NCI-H2107 treated with DMSO at 0.1 percent for 48 hours (cell line): ENCODE measurements around the gene NKAIN2.

Experiments
- DNase-seq: peaks from one replicate; lab custom pipeline; 2025; ENCODE audit not compliant: unreplicated experiment; lab: John Stamatoyannopoulos, UW

The NKAIN2 gene

DNA sequence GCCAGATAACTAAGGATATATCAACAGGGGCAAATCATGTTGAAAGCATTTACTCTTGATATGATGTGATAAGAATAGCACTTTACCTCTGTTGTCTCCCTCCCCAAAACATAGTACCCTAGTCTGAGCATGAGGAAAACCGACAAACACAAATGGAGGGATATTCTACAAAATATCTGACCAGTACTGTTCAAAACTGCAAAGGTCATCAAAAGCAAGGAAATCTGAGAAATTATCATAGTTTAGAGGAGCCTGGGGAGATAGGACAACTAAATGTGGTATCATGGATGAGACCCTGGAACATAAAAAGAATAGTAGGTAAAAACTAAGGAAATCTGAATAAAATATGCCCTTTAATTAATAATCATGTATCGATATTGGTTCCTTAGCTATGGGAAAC is 675.2 kb downstream of the NKAIN2 start:
- no peak for DNase-seq

DNA sequence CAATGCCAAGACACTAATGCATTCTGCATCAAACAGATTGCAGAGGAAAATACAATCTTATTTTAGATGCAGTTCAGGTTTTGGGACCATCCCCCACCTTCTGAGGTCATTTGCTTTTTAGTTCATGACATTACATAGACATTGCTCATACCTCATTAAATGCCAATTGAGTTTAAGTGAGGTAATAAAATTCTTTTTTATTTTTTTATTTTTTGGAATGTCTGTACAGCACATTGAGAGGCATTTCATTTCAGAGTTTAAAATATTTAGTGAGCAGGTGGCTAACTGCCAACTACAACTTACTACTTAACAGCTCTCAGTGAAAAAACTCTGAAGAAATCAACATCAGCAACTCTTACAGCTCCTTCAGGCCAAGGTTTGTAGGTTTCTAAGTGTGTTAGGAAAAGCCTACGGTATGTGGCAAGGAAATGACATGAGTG is 676.3 kb downstream of the NKAIN2 start:
- DNase-seq: no peak

DNA sequence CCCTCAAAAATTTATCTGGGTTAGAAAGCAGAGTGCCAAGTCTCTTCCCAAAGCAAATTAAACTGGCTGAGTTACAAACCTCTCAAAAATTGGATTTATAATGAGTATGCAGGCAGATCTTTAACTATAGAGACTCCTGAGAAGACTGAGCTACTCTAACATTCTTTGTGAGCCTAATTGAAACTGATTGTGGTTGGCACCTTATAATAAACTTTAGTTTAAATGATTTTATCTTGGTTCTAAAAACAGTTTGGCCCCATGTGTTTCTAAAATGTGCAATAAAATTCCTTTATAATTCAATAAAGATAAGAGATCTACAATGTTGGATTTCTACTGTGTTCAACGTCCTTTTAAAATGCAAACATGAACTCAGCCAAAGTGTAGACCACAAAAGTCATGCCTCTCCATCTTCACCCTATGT is 678.4 kb downstream of the NKAIN2 start:
- DNase-seq: no peak

DNA sequence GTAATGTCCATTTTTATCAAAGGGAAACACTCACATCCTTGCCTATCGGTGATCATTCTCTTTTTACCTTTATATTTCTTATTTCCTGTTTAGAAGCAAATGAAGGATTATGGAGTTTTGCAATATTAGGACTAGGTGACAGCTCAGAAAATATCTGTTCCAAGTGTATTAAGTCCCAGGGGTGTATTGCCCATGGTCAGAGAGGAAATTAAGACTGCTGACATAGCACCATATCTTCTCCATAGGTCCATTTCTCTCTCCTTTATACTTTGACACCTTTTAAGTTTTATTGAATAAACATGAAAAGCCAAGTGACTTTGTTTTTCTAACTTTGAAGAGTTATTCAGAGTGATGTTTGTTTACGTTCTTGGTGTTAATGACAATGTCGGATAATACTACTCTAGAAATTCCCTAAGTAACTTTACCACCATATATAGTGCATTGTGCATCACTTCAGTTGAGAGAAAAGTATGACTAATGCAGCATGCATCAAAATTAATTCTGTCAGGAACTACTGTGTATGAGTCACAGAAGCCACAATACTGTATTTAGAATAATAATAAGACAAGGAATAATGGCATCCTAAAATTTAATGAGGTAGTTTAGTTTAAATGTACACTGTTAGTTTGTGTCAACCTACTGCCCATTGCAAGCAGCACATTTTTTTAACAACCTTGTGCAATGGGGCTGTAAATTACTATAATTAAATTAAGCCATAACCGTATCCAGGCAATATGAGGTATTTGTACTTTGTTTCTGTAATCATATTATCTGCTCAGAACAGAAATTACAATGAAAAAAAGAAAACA is 684.2 kb downstream of the NKAIN2 start:
- DNase-seq: no peak

DNA sequence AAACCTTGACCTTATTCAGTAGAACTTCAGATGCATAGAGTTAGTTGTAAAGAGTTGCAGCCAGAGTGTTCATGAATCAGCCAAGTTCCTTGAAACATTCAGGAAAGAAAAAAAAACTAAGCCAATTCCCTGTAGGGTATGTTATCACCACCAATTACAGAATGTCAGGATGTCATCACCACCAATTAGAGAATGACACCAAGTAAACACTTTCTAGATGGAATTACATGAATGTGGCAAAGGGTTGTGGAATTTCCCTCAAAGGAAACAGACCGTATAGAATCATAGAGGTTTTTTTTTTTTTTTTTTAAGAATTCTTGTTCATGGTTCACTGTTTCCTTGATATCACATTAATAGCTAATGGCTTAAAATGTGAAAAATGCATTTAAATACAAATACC is 686.5 kb downstream of the NKAIN2 start:
- DNase-seq: no peak

DNA sequence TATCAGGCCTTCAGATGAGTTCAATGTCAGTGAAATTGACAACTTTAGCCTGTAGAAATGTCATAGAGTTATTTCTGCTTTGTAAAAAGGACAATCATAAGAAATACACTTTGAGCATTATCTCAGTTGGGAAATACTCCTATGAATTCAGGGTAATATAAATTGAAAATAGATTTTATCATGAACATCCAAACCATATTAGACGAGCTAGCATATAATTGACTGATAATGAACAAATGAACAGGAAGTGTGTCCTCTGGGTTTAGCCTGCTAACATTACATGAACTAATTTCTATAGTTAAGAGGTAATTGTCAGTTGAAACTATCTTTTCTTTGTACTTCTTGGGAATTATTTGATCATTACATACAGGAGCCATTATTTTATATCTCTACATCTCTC is 689.6 kb downstream of the NKAIN2 start:
- DNase-seq: no peak

DNA sequence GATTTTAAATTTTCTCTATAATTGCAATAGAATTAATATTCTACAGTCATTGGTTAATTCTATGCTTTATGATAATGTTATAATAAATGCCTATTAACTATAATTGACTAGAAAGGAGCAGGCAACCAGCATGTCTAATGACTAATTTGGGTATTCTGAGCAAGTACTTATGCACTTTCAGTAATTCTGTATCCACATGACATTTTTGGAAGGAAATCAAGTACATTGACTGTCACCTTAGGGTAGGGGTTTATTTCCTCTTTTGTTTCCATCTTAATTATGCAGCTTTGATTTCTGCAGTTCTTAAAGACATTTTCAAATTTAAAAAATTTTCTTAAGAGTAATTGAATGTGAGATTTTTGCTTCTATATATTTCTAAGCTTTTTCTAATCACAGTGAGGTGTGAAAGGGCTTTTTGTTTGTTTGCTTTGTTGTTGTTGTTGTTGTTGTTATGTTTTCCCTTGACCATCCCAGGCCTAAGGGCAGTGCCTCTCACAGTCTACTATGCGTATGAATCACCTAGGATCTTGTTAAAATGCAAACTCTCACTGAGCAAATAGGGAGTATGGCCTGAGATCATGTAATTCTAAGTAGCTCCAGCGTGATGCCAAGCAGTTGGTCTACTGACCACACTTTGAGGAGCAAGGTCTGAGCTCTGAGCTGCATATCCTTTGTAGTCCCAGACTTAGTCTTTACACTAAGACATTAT is 691.4 kb downstream of the NKAIN2 start:
- no peak for DNase-seq

DNA sequence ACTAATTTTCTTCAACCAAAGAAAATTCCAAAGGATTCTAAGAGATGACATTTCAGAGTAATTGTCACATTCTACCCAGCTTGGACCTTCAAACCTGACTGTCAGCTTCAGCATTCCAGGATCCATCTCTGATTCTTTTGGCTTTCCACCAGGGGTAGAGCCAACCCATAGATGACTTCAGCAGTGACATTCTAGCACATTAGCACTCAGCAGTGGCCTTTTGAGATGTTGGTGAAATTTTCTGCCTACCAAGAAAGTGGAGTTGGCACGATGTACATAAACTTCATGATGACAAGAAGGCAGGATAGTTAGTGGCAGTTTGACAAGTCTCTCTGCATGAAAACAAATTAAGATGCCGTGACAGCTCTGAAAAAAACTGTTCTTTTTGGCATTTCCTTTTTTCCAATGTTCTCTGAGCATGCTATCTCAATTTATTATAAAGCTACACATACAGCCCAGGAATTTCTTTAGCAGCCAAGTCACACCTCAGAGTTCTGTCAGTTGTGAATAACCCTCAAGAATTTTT is 692.1 kb downstream of the NKAIN2 start:
- no peak for DNase-seq

DNA sequence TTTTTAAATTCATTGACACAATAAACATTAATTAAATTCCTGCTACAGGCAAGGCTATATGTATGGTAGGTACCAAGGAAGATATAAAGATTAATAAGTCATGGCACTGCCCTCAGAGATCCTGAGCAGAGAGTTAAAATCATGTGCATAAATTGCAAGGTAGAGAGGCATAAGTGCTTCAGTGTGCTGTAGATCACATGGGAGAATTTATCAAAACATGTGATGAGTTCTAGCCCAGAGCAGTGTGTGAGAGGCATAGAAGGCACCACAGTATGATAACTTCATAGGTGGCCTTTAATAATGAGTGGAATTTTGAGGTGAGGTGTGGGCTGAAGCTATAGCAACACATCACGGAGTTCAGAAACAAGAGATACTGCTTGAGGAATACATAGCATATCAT is 692.7 kb downstream of the NKAIN2 start:
- DNase-seq: no peak

DNA sequence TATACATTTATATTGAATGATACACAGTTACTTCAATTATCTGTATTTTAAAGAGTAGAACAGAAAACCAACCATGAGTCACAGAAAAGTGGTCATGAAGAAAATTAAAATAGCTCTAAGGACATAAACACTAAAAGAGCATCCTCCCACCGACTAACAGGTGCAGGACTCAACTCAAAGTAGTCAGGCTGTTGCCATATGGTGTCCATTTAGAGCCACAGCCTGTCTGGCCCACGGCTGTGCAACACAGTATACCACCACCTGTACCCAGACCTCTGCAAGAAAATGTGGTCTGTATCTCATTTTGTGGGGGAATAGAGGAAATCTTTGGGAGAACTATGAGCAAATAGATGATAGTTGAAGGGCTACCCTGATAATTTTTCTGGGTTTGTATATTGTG is 708.8 kb downstream of the NKAIN2 start:
- no peak for DNase-seq

DNA sequence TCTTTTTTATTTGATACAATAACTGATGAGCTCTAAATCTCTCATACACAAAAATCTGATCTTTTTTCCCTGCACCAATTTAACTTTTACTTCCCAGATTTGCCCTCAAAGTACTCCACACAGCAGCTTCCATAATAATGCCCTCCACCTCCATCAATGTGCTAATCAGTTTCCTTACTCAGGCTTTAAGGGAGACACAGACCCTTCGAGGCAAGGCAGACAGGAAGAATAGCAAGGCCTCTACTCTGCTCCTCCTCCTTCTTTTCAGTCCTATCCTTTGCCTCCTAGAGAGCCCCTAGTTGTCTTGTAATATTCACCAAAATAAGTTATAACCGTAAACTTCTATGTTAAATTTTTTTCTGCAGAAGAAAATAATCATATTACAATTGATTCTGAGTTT is 713.7 kb downstream of the NKAIN2 start:
- DNase-seq: no peak

DNA sequence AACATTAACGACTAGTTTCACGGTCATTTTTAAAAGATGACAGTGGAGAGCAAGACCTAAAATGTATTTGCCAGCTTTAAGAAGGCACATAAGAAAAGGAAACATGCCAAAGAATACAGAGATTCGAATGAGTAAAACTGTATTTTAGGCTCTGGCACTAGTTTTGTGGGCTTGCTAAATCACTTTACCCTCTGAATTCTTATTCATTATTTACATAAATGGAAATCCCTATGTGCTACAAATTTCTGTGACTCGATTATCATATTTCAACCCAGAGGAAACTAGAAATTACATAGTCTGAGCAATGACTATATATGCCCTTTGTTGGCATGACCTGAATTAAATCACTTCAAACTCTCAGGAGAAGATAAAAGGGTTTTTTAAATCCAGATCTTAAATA is 716.8 kb downstream of the NKAIN2 start:
- DNase-seq: no peak

DNA sequence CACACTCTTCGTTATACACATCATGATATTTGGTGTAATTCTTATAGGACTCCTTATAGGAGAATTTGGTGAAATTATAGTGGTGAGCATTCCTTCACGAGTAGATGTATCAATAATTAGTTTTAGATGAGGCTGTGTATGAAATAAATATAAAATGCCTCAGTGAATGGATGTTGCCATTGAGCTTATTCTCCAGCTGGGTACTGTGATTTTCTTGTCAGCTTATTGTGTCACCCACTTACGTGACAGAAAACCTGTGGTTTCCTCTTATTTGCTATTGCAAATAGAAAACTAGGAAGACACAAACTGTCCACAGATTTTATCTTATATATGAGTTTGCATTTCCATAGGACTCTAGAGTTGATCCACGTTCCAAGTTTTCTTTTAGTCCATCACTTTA is 718.7 kb downstream of the NKAIN2 start:
- no peak for DNase-seq

DNA sequence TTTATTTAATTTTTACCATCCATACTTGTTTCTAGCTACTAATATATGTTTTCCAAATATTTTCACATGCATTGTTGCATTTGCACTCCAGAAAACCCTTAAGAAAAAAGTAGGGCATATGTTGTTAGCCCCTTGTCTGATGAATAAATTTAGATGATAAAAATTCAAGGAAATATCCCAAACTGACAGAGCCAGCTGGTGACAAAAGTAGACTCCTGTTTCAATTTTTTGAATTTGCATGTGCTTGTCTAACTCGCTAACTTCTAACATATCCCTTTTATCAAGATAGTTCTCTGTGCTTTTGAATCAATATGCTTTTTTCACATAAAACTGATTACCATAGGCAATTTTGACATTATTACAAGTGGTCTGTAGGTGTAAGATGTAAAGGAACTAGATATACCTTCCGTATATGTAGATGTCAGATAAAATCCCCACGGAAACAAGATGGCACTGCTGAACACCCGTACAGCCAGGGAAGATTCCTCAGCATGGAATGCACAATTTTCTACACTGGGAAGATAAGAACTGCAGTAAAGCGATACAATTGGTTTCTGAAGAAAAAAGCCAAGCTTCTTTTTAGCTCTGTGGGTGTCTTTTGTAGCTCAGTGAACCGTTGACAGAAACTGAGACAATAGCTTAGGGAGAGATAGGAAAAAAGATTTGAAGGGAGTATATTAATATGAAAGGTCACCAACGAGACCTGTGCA is 721.0 kb downstream of the NKAIN2 start:
- DNase-seq: no peak

DNA sequence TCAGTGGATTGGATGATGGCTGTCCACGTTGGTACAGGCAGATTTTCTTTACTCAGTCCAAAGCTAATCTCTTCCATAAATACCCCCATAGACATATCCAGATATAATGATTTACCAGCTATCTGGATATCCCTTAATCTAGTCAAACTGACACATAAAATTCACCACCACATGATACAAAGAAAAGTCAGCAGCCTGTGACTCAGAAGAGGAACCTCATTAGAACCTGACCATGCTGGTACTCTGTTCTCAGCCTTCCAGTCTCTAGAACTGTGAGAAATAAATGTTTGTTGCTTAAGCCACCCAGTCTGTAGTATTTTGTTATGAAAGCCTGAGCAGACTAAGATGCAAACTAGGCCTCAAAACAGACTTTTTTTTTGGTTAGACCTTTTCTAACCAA is 727.3 kb downstream of the NKAIN2 start:
- no peak for DNase-seq

DNA sequence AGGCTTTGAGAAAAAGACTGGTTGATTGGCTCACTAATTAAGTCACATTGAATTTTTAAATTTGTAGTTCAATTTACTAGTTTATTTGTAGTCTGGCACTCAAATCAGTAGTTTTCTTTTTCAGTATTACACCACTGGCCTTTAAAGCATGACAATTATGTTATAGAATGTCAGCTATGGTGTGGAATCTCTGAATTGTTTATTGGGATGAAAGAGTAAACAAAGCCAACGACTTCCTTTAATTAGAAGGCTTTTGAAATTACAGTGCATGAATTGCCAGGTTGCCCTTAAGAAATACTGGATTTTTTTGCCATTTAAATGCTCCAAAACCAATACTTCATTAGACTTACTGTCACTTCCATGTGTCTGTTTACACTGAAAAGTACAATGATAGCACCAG is 731.6 kb downstream of the NKAIN2 start:
- DNase-seq: no peak

DNA sequence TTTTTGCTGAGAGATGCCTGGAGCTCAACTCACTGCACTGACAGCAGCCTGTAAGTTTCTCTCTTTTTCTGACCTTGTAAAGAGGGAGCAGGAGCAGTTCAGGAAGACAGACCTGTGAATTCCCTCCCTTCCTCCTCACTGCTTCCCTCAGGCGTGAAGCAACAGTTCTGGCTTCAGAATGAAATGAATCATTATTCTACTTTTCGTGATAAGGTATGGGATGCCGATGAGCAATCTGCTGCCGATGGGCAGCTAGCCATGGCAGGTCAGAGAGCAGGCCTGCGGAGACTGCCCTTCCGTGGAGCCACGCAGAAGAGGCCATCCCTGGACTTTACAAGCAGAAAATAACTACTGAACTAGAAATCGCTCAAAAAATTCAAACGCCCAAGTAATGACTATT is 732.1 kb downstream of the NKAIN2 start:
- DNase-seq: no peak

DNA sequence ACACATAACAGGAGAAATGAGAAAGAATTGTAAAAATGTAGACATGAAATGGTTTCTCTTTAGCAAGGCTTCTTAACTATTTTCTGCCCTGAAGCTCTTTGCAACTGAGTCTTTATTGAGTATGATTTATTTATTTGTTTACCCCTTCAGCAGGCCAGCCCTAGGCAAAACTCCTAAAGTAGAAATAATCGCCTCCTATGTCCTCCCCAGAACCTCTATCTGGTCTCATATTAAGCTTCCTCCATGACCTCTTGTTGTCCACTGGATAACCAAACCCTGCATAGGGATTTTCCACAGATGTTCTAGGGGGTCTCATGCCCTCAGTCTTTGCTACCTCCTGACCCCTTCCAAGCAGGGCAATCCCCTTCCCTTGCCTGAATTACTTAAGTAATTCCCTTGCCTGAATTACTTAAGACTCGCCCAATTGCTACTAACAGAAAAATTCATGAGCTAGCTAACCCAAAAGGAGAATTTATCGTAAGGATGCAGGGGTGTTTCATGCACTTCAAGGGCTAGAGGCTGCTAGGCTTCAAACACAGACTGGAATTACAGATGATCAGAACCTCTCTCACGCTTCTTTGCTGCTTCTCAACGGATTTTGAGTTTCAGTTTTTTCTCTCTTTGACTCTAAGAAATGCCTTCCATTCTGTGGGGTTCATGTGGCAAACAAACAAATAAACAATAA is 732.6 kb downstream of the NKAIN2 start:
- DNase-seq: no peak

DNA sequence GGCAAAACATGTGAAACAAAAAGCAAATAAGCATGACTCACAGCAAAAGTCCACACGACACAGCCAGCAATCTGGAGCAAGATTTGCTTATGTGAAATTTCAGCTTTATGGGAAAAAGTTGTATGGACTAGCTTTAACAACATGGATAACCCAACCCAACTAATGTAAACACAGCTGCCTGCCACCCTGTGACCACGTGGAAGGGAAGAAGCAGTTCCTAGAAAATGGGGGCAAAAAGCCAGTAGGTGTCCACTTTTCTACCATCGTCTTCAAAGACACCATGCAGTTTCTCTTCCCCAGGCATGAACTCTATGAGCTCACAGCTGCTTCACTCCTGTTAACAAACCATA is 733.2 kb downstream of the NKAIN2 start:
- no peak for DNase-seq

DNA sequence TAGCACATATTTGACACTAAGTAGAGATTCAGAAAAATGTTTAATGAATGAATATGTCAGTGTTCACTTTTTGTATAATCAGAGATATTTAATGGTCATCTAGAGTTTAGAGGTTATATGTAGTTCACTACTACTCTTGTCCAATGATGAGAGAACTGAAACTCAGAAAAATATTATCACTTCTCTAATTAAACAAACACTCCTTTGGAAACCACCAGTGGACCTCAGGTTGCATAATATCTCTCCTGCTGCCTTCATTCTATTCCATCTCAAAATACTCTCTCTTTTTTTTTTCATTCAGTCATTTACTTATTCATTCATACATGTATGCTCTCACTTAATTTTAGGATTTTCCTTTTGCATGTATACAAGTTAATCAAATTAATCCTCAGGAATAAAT is 735.4 kb downstream of the NKAIN2 start:
- DNase-seq: no peak

DNA sequence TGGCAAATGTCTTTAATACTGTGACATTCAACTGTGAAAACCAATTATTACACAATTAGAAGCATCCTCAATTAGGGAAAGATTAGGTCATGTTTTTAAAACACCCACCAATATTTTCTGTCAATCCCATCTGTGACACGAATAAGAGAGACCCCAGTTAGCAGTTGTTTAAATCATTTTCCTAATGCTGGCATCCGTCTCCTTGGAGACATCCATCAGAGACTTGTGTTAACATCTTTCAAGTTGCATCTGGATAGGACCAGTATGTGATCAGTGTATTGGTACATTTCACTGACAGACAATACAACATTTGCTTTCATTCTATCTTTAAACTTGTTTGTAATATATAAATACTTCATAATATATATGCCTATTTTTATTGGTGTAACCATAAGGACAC is 737.9 kb downstream of the NKAIN2 start:
- no peak for DNase-seq
